UCSD-AML1 (cell line): Measurements from ENCODE around the gene TOB1.

Experiments
- DNase-seq: peaks from one replicate; lab custom pipeline; 2025; ENCODE audit not compliant: unreplicated experiment; lab: John Stamatoyannopoulos, UW

TOB1 gene, protein sequence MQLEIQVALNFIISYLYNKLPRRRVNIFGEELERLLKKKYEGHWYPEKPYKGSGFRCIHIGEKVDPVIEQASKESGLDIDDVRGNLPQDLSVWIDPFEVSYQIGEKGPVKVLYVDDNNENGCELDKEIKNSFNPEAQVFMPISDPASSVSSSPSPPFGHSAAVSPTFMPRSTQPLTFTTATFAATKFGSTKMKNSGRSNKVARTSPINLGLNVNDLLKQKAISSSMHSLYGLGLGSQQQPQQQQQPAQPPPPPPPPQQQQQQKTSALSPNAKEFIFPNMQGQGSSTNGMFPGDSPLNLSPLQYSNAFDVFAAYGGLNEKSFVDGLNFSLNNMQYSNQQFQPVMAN

DNA sequence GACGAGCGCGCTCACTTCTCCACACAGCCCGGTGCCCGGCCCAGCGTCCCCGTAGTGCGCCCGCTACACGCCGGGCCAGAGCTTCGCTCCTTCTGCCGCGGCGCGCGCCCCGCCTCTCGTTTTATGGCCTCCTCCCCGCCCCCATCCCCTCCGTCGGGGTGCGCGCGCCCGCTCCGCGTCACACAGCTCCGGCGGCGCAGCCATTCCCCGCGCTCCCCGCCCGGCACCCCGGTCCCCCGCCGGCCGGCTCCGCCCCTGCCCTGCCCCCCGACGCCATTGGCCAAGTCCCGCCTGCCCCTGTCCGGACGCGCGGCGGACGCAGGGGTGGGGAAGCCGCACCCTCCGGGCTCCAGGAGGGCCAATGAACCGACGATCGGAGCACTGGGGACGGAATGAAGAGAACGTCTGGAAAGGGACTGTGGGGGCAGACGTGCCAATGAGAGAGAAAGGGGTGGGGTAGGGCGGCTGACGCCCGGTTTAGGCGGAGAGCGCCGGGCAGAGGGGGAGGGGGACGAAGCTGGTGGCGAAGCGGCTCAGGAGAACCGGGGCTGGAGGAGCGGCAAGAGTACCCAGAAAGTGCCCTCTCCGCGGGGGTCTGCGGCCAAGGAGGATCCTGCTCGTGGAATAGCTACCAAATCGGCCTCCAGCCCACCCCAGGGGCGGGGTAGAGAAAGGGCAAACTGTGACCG is at the start of gene TOB1:
TSS of gene TOB1 (minus strand) at position 94 of the 689 bp plus-strand sequence. CDS start 2,337 bp downstream, outside the sequence.
- DNase-seq = peak; percentile 99

GRCh38 chr17:50914505-50915063 is 48.4 kb upstream of the TOB1 start:
- DNase-seq = no peak

DNA sequence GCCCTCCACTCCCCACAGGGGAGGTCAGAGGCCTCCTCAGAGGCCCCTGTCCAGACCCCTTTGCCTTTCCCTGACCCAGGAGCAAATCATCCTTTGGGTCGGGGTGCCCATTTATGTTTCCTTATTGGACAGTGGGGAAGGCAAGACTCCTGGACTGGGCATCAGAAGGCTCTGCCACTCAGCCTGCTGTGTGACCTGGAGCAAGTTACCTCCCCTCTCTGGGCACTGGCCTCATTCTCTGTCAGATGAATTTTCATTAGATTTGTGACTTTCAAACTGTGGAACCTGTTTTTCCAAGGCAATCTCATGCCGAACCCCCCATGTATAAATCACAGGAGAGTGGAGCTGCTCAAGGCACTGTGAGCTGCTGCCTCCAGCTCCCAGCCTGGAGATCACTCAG is 47.0 kb upstream of the TOB1 start:
- no peak for DNase-seq

- no peak for DNase-seq
Measured at GRCh38 chr17:50911890-50912289, 45.7 kb upstream of the TOB1 start.

DNA sequence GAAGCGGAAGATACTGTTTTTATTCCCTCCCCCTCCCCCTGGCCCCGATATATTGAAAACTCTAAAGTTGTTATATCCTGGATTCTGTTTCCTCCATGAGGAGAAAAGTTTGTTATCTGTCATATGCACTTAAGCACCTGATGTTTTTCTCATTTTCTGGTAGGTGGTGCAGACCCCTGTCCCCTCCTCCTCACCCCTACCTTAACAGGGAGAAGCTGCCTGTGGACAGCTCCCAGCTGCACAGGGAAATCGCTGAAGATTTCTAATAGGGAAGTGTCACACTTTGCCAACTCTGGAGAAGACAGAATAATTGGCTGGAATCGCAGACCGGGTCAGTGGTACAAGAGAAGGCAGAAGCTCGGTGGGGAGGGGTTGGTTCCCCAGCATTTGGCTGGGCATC is 45.3 kb upstream of the TOB1 start:
- no peak for DNase-seq

GRCh38 chr17:50909765-50910605 is 43.8 kb upstream of the TOB1 start:
- DNase-seq = peak; percentile 37

GRCh38 chr17:50908860-50909764 is 43.0 kb upstream of the TOB1 start:
- DNase-seq = no peak

DNA sequence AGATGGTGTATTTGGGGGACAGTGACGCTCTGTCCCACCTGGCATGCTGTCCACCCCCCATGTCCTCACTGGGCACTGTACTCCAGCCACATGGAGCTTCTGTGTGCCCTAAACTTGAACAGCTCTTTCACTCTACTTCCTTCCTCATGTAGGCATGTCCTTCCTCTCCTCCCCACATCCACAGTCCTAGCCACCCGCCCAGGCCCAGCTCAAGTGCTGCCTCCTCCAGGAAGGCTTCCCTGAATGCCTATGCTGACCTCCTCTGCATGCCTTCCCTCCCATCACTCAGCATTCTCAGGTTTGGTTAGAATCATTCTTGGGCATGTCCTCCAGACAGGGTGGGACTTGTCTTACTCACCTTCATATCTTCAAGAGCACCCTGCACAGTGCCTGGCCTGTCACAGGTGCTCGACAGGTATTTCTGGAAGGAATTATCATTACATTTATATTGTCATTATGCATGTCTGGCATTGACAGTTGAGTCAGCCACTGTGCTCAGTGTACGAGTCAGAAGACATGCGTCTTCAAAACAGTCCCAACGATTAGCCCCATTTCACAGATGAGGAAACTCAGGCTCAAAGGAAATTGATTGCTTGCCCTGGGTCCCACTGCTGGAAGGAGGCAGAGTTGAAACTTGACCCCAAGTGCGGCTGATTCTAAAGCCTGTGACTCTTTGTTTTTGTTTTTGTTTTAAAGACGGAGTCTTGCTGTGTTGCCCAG is 42.1 kb upstream of the TOB1 start:
- DNase-seq = no peak

GRCh38 chr17:50906443-50906842 is 40.3 kb upstream of the TOB1 start:
- no peak for DNase-seq

DNA sequence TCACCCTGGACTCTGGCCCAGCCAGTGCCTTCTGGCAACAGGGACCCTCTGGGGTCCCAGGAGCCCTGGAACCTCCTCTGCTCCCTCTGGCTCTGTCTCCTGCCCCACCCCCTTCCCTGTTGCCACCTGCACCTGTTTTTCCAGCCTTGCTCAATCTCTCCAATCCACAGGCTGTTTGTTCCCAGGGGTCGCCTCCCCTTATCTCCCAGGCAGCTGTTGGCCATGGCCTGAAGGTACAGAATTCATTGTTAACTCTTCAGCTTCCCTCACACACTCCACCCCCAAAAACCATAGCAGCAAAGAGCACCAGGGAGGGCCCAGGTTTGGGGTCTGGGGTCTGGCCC is 39.3 kb upstream of the TOB1 start:
- no peak for DNase-seq

DNA sequence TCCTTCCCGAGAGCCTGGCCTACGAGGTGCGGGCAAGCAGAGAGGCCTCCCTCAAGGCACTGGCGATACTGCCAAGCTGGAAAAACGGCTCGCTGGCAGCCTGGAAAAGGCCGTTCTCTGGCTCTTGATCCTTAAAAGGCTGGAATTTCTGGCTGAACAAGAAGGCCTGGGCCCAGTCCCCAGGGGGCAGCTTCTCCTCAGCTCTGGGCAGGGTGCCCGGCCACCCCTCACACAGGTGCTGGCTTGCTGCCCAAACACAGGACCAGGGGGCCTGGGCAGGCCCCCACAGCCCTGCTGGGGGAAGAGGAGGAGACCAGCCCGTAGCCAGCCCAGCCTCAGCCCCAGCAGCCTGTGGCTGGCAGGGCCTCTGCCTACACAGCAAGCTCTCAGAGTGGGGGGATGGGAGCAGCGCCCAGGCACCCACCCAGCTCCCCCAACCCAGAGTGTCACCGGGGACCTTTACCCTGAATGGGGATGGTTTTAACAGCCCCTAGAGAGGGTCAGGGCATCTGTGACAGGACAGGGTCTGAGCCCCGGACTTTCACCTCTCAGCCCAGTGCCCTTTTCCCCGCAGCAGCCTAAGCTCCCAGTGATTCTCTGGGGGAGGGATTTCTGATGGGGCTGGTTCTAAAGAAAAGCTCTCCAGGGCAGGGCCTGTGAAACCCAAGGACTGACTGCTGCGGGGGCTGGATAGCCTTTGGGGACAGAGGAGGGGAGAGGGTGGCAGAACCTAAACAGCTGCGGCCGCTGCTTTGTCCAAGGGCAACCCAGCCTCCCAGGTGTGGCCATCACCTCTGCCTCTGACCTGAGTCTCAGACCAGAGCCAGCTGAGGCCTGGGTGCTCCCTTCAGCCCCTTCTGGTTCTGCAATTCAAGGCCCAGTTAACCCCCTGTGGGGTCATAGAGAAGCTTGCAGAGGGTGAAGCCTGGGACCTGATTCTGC is 38.6 kb upstream of the TOB1 start:
- DNase-seq = no peak

DNA sequence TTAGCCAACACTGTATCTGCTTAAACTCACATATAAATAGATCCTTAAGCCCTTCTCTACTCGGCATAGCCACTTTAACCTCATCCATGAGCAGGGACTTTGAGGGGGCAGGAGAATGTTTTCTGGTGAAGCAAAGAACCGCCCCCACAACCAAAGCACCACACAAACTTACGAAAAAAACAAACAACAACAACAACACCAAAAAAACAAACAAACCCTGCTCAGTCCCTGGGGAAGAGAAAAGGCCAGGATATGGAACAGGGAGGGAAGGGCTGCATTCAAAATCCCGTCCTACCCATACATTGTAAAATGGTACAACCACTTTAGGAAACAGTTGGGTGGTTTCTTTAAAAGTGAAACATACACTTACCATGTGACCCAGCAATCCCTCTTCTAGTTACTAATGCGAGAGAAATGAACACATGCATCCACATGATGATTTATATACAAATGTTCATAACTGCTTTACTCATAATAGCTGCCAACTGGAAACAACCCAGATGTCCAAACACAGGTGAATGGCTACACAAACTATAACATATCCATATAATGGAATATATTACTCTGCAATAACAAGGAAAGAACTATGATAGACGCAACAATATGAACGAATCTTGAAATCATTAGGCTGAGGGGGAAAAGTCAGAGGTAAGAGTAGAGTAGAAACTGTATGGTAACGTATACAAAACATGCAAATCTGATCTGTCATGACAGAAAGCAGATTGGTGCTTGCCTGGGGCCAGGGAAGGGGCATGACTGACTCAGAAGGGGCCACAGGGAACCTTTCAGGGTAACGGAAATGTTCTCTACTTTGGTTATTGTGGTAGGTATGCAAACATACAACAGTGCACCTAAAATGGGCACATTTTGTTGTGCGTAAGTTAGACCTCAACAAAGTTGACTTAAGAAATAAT is 37.7 kb upstream of the TOB1 start:
- DNase-seq = no peak

GRCh38 chr17:50902372-50903353 is 36.5 kb upstream of the TOB1 start:
- no peak for DNase-seq

- no peak for DNase-seq
Measured at GRCh38 chr17:50900383-50900892, 34.3 kb upstream of the TOB1 start.

- DNase-seq = no peak
Measured at GRCh38 chr17:50899559-50900319, 33.6 kb upstream of the TOB1 start.
